GM12878 (cell line): ENCODE measurements around the gene OGFR. TPM values are rescaled to one million over a fixed set of nuclear protein-coding genes. Genes with fewer than 3 reads are reported as not detected.

ENCODE experiments used
- ATAC-seq: fragments of 200-7000 bp; cut with Tn5 transposase; 3 replicates; pipeline ENCODE4 v1.9.1; 2020; ENCODE audit warnings: mild to moderate bottlenecking, moderate library complexity
- BruUV-seq: library from RNA; stranded (reverse); fragments of 400-500 nt; replicated peaks from 2 replicates; lab custom pipeline; 2021; lab: Mats Ljungman, UMichigan
- CTCF ChIA-PET: fragments of 300-600 bp; sonication (Branson Sonifier 250); formaldehyde crosslinking; extraction: SDS; loops from one replicate; lab custom pipeline; 2021; ENCODE audit warnings: inconsistent platforms; lab: Yijun Ruan, JAX
- POLR2A ChIA-PET: fragments of 350-600 bp; formaldehyde crosslinking; extraction: SDS; loops from one replicate; lab custom pipeline; 2021; ENCODE audit warnings: inconsistent platforms; lab: Charles Lee
- RAD21 ChIA-PET: fragments of 300-600 bp; sonication (Branson Sonifier 250); formaldehyde crosslinking; loops from one replicate; lab custom pipeline; 2023; ENCODE audit warnings: antibody characterized with exemption; ENCODE audit not compliant: unreplicated experiment; lab: Charles Lee
- SMC1A ChIA-PET: fragments of 300-600 bp; sonication (Branson Sonifier 250); formaldehyde crosslinking; loops from one replicate; lab custom pipeline; 2023; ENCODE audit not compliant: unreplicated experiment, uncharacterized antibody; lab: Charles Lee
- DNase-seq: peaks from one replicate; pipeline ENCODE4 v3.0.0-alpha.2; 2011; ENCODE audit warnings: low read depth, low spot score
- FAIRE-seq: peaks from 3 replicates; lab custom pipeline; 2011; peaks lifted over from hg19 to GRCh38; lab: Jason Lieb, UNC
- H2AFZ ChIP-seq: 2 replicates; pipeline ENCODE4 v1.6.0; 2011; ENCODE audit warnings: low read depth, low read length, control low read depth; ENCODE audit not compliant: control insufficient read depth
- H3K27ac ChIP-seq: 2 replicates; pipeline ENCODE4 v1.5.1; 2011; ENCODE audit warnings: control low read depth; ENCODE audit not compliant: control insufficient read depth, insufficient read depth
- H3K27me3 ChIP-seq, 2 experiments: replicated peaks in 1 of 2; 2 replicates each; pipeline versions ENCODE4 v1.6.0 to v1.6.1; 2011; ENCODE audit warnings: low read length in 1 of 2; ENCODE audit not compliant: control insufficient read depth in 2 of 2, insufficient read depth in 2 of 2
- H3K36me3 ChIP-seq, 2 experiments: 2 replicates each; pipeline ENCODE4 v1.5.1; 2011; ENCODE audit warnings: low read length in 1 of 2; ENCODE audit not compliant: control insufficient read depth in 2 of 2, insufficient read depth in 2 of 2
- H3K4me1 ChIP-seq: 2 replicates; pipeline ENCODE4 v1.6.1; 2011; ENCODE audit warnings: mild to moderate bottlenecking, low read length, moderate library complexity, mixed read lengths; ENCODE audit not compliant: control insufficient read depth, insufficient read depth
- H3K4me2 ChIP-seq: 2 replicates; pipeline ENCODE4 v1.6.0; 2011; ENCODE audit warnings: control low read depth; ENCODE audit not compliant: control insufficient read depth, insufficient read depth
- H3K4me3 ChIP-seq: fragments of 200-600 bp; sonication (generic); 2 replicates; pipeline ENCODE4 v1.5.1; 2016
- H3K79me2 ChIP-seq: 2 replicates; pipeline ENCODE4 v1.6.0; 2011; ENCODE audit warnings: low read length; ENCODE audit not compliant: control insufficient read depth, insufficient read depth
- H3K9ac ChIP-seq: 2 replicates; pipeline ENCODE4 v1.8.0; 2011; ENCODE audit warnings: low read length, control low read depth, mixed read lengths; ENCODE audit not compliant: control insufficient read depth, insufficient read depth
- H3K9me3 ChIP-seq: replicated peaks from 3 replicates; pipeline ENCODE4 v1.5.1; 2011; ENCODE audit warnings: mild to moderate bottlenecking, low read length; ENCODE audit not compliant: control insufficient read depth, insufficient read depth
- H4K20me1 ChIP-seq: 2 replicates; pipeline ENCODE4 v1.6.0; 2011; ENCODE audit not compliant: control insufficient read depth, insufficient read depth
- CHD4 ChIP-seq: fragments of 200-600 bp; sonication (generic); IDR thresholded peaks from 2 replicates; pipeline ENCODE4 v1.6.1; 2016; ENCODE audit warnings: mild to moderate bottlenecking
- EED ChIP-seq: sonication (generic); IDR thresholded peaks from 2 replicates; pipeline ENCODE4 v1.6.1; 2016; ENCODE audit warnings: antibody characterized with exemption, low read depth
- ETV6 ChIP-seq, 2 experiments: fragments of 450-650 bp in 1 of 2; IDR thresholded peaks in 1 of 2; conservative IDR thresholded peaks in 1 of 2; 2 replicates each; pipeline ENCODE4 v1.6.1; 2014; ENCODE audit warnings: antibody characterized with exemption in 1 of 2, borderline replicate concordance in 1 of 2, low read depth in 1 of 2, mild to moderate bottlenecking in 1 of 2, moderate library complexity in 1 of 2
- IKZF1 ChIP-seq: fragments of 450-650 bp; conservative IDR thresholded peaks from 2 replicates; pipeline ENCODE4 v1.6.1; 2017; ENCODE audit warnings: antibody characterized with exemption, mild to moderate bottlenecking
- IKZF2 ChIP-seq, 2 experiments: fragments of 450-650 bp; IDR thresholded peaks; 2 replicates each; pipeline ENCODE4 v1.6.1; 2017; ENCODE audit warnings: mild to moderate bottlenecking in 2 of 2, moderate library complexity in 2 of 2
- MXI1 ChIP-seq: fragments of 150-350 bp; IDR thresholded peaks from 2 replicates; pipeline ENCODE4 v1.6.1; 2011; ENCODE audit warnings: low read depth, mild to moderate bottlenecking, inconsistent platforms, low read length, improper control_type of control experiment
- MYC ChIP-seq: IDR thresholded peaks from 2 replicates; pipeline ENCODE4 v1.6.1; 2011; ENCODE audit warnings: mild to moderate bottlenecking, low read length, moderate library complexity, inconsistent platforms; ENCODE audit not compliant: insufficient read depth, insufficient replicate concordance, insufficient read length, severe bottlenecking
- NFYA ChIP-seq: IDR thresholded peaks from 2 replicates; pipeline ENCODE4 v1.6.1; 2011; ENCODE audit warnings: low read depth, mild to moderate bottlenecking, low read length, improper control_type of control experiment, borderline replicate concordance
- NKRF ChIP-seq: fragments of 450-650 bp; conservative IDR thresholded peaks from 2 replicates; pipeline ENCODE4 v1.6.1; 2017; ENCODE audit warnings: mild to moderate bottlenecking, moderate library complexity
- NR2C1 ChIP-seq: fragments of 450-650 bp; IDR thresholded peaks from 2 replicates; pipeline ENCODE4 v1.6.1; 2017; ENCODE audit warnings: antibody characterized with exemption, mild to moderate bottlenecking, moderate library complexity
- PKNOX1 ChIP-seq: fragments of 450-650 bp; IDR thresholded peaks from 2 replicates; pipeline ENCODE4 v1.6.1; 2016; ENCODE audit warnings: mild to moderate bottlenecking
- POLR2A ChIP-seq: IDR thresholded peaks from 2 replicates; pipeline ENCODE4 v1.6.1; 2011; ENCODE audit warnings: low read depth, mild to moderate bottlenecking, low read length
- RAD21 ChIP-seq: IDR thresholded peaks from 2 replicates; pipeline ENCODE4 v1.6.1; 2011; ENCODE audit warnings: mild to moderate bottlenecking, low read depth, low read length, moderate library complexity; ENCODE audit not compliant: insufficient read depth
- RFX5 ChIP-seq: IDR thresholded peaks from 2 replicates; pipeline ENCODE4 v1.6.1; 2011; ENCODE audit warnings: low read depth, low read length, improper control_type of control experiment
- STAT1 ChIP-seq: fragments of 450-650 bp; conservative IDR thresholded peaks from 2 replicates; pipeline ENCODE4 v1.6.1; 2014; ENCODE audit warnings: antibody characterized with exemption, mild to moderate bottlenecking
- TAF1 ChIP-seq: IDR thresholded peaks from 2 replicates; pipeline ENCODE4 v1.6.1; 2011; ENCODE audit warnings: mild to moderate bottlenecking, low read depth, low read length, borderline replicate concordance
- TCF12 ChIP-seq: IDR thresholded peaks from 2 replicates; pipeline ENCODE4 v1.6.1; 2011; ENCODE audit warnings: low read depth, mild to moderate bottlenecking, low read length
- WRNIP1 ChIP-seq: IDR thresholded peaks from 2 replicates; pipeline ENCODE4 v1.6.1; 2011; ENCODE audit warnings: low read depth, low read length, improper control_type of control experiment, borderline replicate concordance
- YBX1 ChIP-seq: fragments of 450-650 bp; IDR thresholded peaks from 2 replicates; pipeline ENCODE4 v1.6.1; 2016; ENCODE audit warnings: antibody characterized with exemption
- ZBED1 ChIP-seq: IDR thresholded peaks from 2 replicates; pipeline ENCODE4 v1.6.1; 2016; ENCODE audit warnings: borderline replicate concordance
- WGBS: methylation state at CpG from one replicate; pipeline ENCODE4 v1.1.6; 2016; ENCODE audit warnings: low lambda C conversion rate; ENCODE audit not compliant: insufficient replicate concordance, insufficient coverage; ENCODE audit errors: missing lambda C conversion rate; 5-methylcytosine and 5-hydroxymethylcytosine counted together
- in situ Hi-C: fragments of 300-500 bp; cut with MboI; formaldehyde crosslinking; loops from 9 replicates; pipeline ENCODE4 v1.14.3; 2018; ENCODE audit warnings: mixed read lengths
- intact Hi-C: fragments of 100-400 bp; cut with micrococcal nuclease; formaldehyde crosslinking; loops from one replicate; pipeline ENCODE4 v1.14.2; 2022; ENCODE audit not compliant: unreplicated experiment
- polyA plus RNA-seq, 11 experiments: library from polyadenylated mRNA; depleted of rRNA in 4 of 11; unstranded in 6 of 11; stranded (reverse) in 5 of 11; fragments of >200 nt; fragmentation: Nextera tagmentation in 4 of 11; fragmentation: Illumina TruSeq in 1 of 11; extraction: Ambion mirVana in 4 of 11; extraction: Trizol in 1 of 11; gene quantifications; 1 replicate in 1 of 11; 2 replicates in 10 of 11; pipeline versions ENCODE4 v1.2.1 to v1.2.3, GENCODE V29; 2011 to 2016; ENCODE audit warnings: inconsistent platforms in 2 of 11, missing spikeins in 2 of 11, low read depth in 1 of 11
- total RNA-seq, 4 experiments: library from RNA; depleted of rRNA in 3 of 4; stranded (reverse); fragments of >200 nt in 3 of 4; fragmentation: Illumina TruSeq in 1 of 4; extraction: Trizol in 1 of 4; gene quantifications; 2 replicates each; pipeline versions ENCODE4 v1.2.1 to v1.2.3, GENCODE V29; 2013 to 2021

Gene OGFR
- total and polyA plus RNA-seq, 10 of the 15 experiments (the other 5 are each of a cell fraction or from before 2014, with no cell fraction given) = 0.72 to 62.1 (median 27.3) TPM

GRCh38 chr20:62776035-62776691 is 28.5 kb upstream of the OGFR start (continued):
- TF ChIP-seq MXI1 = no peak

- no TSS peak for BruUV-seq
- peak overlapping the region; percentile 81 for H2AFZ ChIP-seq
- peak overlapping the region; percentile 71 for H3K4me2 ChIP-seq
- H3K4me3 ChIP-seq = no peak overlapping the region
- no peak overlapping the region; the same call in 1 of the 2 replicates for H3K9ac ChIP-seq
- peak; percentile 38 for FAIRE-seq
- ATAC-seq = peak; percentile 75
- in situ Hi-C loops (loop anchor here (5.0 kb wide), 1 partner anchor 50 kb away; no protein-coding TSS in a partner anchor), intact Hi-C loops (no loop called here)
- WGBS = 43% methylated on average over 8 of the region's 14 CpGs
- peaks cover 0 to 1% of the 10 kb centered on the region in 2 experiments; a peak in 1 of 4 replicates for H3K27me3 ChIP-seq
- H3K36me3 ChIP-seq = no peaks in the 10 kb centered on the region
- ChIA-PET CTCF (no interaction called here), SMC1A (no interaction called here), RAD21 (no interaction called here), POLR2A (no interaction called here)
- H4K20me1 ChIP-seq = no peaks in the 10 kb centered on the region
- H3K79me2 ChIP-seq = no peaks in the 10 kb centered on the region
- no peaks in the 10 kb centered on the region; the same call in 2 of the 3 replicates for H3K9me3 ChIP-seq
- DNase-seq = peak; percentile 21
- H3K27ac ChIP-seq = peak overlapping the region; percentile 42; the same call in 1 of the 2 replicates
- H3K4me1 ChIP-seq = peaks cover 10% of the 10 kb centered on the region
- no peak for TF ChIP-seq RFX5
- peak; percentile 68 to 75; a peak in 3 of 4 replicates for TF ChIP-seq IKZF2 (IDR thresholded peaks at IDR 0.05)
- no peak for TF ChIP-seq CHD4
- TF ChIP-seq TAF1 = no peak
- no peak for TF ChIP-seq PKNOX1
- no peak for TF ChIP-seq NKRF
- TF ChIP-seq ETV6 (conservative IDR thresholded peaks at IDR 0.05 in 1 of 2, IDR thresholded peaks at IDR 0.05 in 1 of 2; ENCODE audit: borderline replicate concordance in 1 of 2, low read depth in 1 of 2) = peak in 1 of 2 experiments; percentile 83; a peak in 2 of 4 replicates
- no peak for TF ChIP-seq NFYA
- TF ChIP-seq NR2C1 = no peak
- peak; percentile 25; the same call in 1 of the 2 replicates for TF ChIP-seq IKZF1
- TF ChIP-seq WRNIP1 = no peak
- TF ChIP-seq MYC = no peak
- TF ChIP-seq YBX1 = no peak
- TF ChIP-seq EED = peak; percentile 48; the same call in 1 of the 2 replicates
- TF ChIP-seq ZBED1 = no peak
- TF ChIP-seq POLR2A = peak; percentile 64
- no peak for TF ChIP-seq TCF12
- no peak for TF ChIP-seq STAT1
- no peak for TF ChIP-seq RAD21
Observed at GRCh38 chr20:62776692-62777527, 27.7 kb upstream of the OGFR start.
